ENCODE data around the gene HOXD12.
A peak's percentile ranks its signal among the peaks of the same experiment; 100 is the strongest.

Gene HOXD12

GRCh38 chr2:176122683-176123410 is 23.3 kb downstream of the HOXD12 start, which contains the start of gene HOXD9:
TSS of gene HOXD9 (plus strand) at chr2:176122719. CDS start at chr2:176122769, 50 bp downstream.
- DNase-seq, result no peak

GRCh38 chr2:176123411-176124109 is 24.0 kb downstream of the HOXD12 start:
- no peak for DNase-seq

GRCh38 chr2:176124110-176124946 is 24.7 kb downstream of the HOXD12 start:
- DNase-seq, result no peak

GRCh38 chr2:176124947-176125771 is 25.6 kb downstream of the HOXD12 start:
- DNase-seq, result no peak

- no peak for DNase-seq
Observed at GRCh38 chr2:176125772-176126054, 26.1 kb downstream of the HOXD12 start.

GRCh38 chr2:176126929-176127773 is 27.6 kb downstream of the HOXD12 start:
- peak; percentile 41 for DNase-seq

- no peak for DNase-seq
Observed at GRCh38 chr2:176127774-176128072, 28.1 kb downstream of the HOXD12 start.

- no peak for DNase-seq
Observed at GRCh38 chr2:176128172-176128981, 28.8 kb downstream of the HOXD12 start.

GRCh38 chr2:176128982-176129796 is 29.6 kb downstream of the HOXD12 start, which contains the start of gene HOXD8:
TSS of gene HOXD8 (plus strand) at chr2:176129705. CDS start at chr2:176130367, 662 bp downstream.
- no peak for DNase-seq

- DNase-seq, result no peak
Observed at GRCh38 chr2:176129813-176130146, 30.2 kb downstream of the HOXD12 start.

- no peak for DNase-seq
Observed at GRCh38 chr2:176130147-176130956, 30.8 kb downstream of the HOXD12 start.

GRCh38 chr2:176130957-176131847 is 31.6 kb downstream of the HOXD12 start:
- no peak for DNase-seq

GRCh38 chr2:176131848-176132158 is 32.2 kb downstream of the HOXD12 start:
- no peak for DNase-seq

- DNase-seq, result no peak
Observed at GRCh38 chr2:176132205-176133171, 32.9 kb downstream of the HOXD12 start.

- DNase-seq, result no peak
Observed at GRCh38 chr2:176133389-176133788, 33.8 kb downstream of the HOXD12 start.

- DNase-seq, result no peak
Observed at GRCh38 chr2:176134035-176134434, 34.4 kb downstream of the HOXD12 start.

- no peak for DNase-seq
Observed at GRCh38 chr2:176135035-176135440, 35.4 kb downstream of the HOXD12 start.
